ENCODE measurements around the gene ATP11C. TPM values are rescaled to one million over a fixed set of nuclear protein-coding genes. Genes with fewer than 3 reads are reported as not detected.

Gene ATP11C
- total and polyA plus RNA-seq, 10 of the 15 experiments (the other 5 are each of a cell fraction or from before 2014, with no cell fraction given) = 16.2 to 44.0 (median 24.8) TPM

DNA sequence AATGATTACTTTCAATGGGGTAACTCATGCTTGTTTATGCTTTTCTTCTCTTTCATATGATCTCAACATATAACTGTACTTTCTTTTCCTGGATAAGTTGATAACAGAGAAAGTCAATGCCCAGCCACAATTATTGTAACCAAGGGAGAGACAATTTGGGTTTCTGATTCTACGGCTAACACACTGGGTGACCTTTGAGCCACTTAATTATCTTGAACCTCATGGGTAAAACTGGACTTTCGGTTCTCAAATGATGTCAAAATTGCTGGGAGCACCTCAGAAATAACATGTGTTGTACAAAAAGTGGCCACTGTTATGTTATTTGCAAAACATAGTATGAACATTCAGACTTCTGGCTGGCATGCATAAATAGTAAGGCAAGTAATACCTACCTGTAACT is 145.3 kb downstream of the ATP11C start:
- Histone ChIP-seq H3K9ac (ENCODE audit: control insufficient read depth, insufficient read depth, low read length) (no peak overlapping the region), H2AFZ (ENCODE audit: control insufficient read depth, low read depth, low read length) (no peak overlapping the region), H3K36me3 (ENCODE audit: control insufficient read depth in 2 of 2, insufficient read depth in 2 of 2, low read length in 1 of 2) (peaks cover 0 to 5% of the 10 kb centered on the region in 2 experiments; a peak in 2 of 4 replicates), H3K4me3 (no peak overlapping the region), H3K9me3 (replicated peaks; ENCODE audit: control insufficient read depth, insufficient read depth, low read length) (no peaks in the 10 kb centered on the region), H4K20me1 (ENCODE audit: control insufficient read depth, insufficient read depth) (no peaks in the 10 kb centered on the region), H3K79me2 (ENCODE audit: control insufficient read depth, insufficient read depth, low read length) (no peaks in the 10 kb centered on the region; the same call in 1 of the 2 replicates), H3K27ac (ENCODE audit: control insufficient read depth, insufficient read depth) (no peak overlapping the region), H3K4me2 (ENCODE audit: control insufficient read depth, insufficient read depth) (no peak overlapping the region), H3K4me1 (ENCODE audit: control insufficient read depth, insufficient read depth, low read length) (peaks cover 3% of the 10 kb centered on the region; the same call in 1 of the 2 replicates), H3K27me3 (replicated peaks in 1 of 2; ENCODE audit: control insufficient read depth in 2 of 2, insufficient read depth in 2 of 2, low read length in 1 of 2) (no peaks in the 10 kb centered on the region)
- intact Hi-C loops (cut with micrococcal nuclease; ENCODE audit: unreplicated experiment) (no loop called here), in situ Hi-C loops (cut with MboI) (no loop called here)
- ChIA-PET SMC1A (ENCODE audit: uncharacterized antibody, unreplicated experiment) (interaction anchor here (1.0 to 1.5 kb wide), 2 partner anchors 47 to 57 kb away, joined by 3 to 4 read pairs; no protein-coding TSS in a partner anchor), RAD21 (ENCODE audit: unreplicated experiment) (interaction anchor here (0.6 kb wide), 1 partner anchor 35 kb away, joined by 3 read pairs; no protein-coding TSS in a partner anchor), CTCF (no interaction called here), POLR2A (no interaction called here)
- TF ChIP-seq ATF7 (IDR thresholded peaks at IDR 0.05; ENCODE audit: low read depth) (0 out of 2 replicates have a peak, but pooled peaks have one; percentile 29), CHD4 (IDR thresholded peaks at IDR 0.05) (no peak), RB1 (IDR thresholded peaks at IDR 0.05; ENCODE audit: borderline replicate concordance) (no peak), MEF2B (IDR thresholded peaks at IDR 0.05; ENCODE audit: partially characterized antibody, poor library complexity, severe bottlenecking) (peak; percentile 38), IKZF2 (IDR thresholded peaks at IDR 0.05) (peak in 1 of 2 experiments; percentile 18; a peak in 1 of 4 replicates), IKZF1 (conservative IDR thresholded peaks at IDR 0.05) (0 out of 2 replicates have a peak, but pooled peaks have one; percentile 38), MTA2 (IDR thresholded peaks at IDR 0.05; ENCODE audit: low read depth) (peak; percentile 48; the same call in 1 of the 2 replicates), BHLHE40 (IDR thresholded peaks at IDR 0.05; ENCODE audit: borderline replicate concordance in 1 of 2, low read depth in 2 of 2, low read length in 1 of 2) (peak in 1 of 2 experiments; percentile 22; a peak in 1 of 4 replicates), NR2F1 (conservative IDR thresholded peaks at IDR 0.05) (peak; percentile 85)
- ATAC-seq = peak; percentile 70
- 51% methylated on average over 2 of the region's 2 CpGs for WGBS (ENCODE audit: insufficient coverage, insufficient replicate concordance, low lambda C conversion rate, missing lambda C conversion rate)
- FAIRE-seq = no peak
- no peak for DNase-seq (ENCODE audit: low read depth, low spot score)
- no TSS peak for BruUV-seq (replicated peaks)
